ENCODE measurements around the gene SLC35F1. TPM values are rescaled to one million over a fixed set of nuclear protein-coding genes. Genes with fewer than 3 reads are reported as not detected.

Gene SLC35F1
- polyA plus RNA-seq, 1 donor from 2014 or later: 35.1 TPM

GRCh38 chr6:118305081-118305480 is 398.0 kb downstream of the SLC35F1 start:
- TF ChIP-seq RAD21 (conservative IDR thresholded peaks at IDR 0.05): no peak
- TF ChIP-seq REST (IDR thresholded peaks at IDR 0.05; ENCODE audit: borderline replicate concordance): no peak
- no peak for TF ChIP-seq TAF1 (IDR thresholded peaks at IDR 0.05; ENCODE audit: low read depth)
- TF ChIP-seq EZH2 (IDR thresholded peaks at IDR 0.05; ENCODE audit: borderline replicate concordance, insufficient read depth, low read length, poor library complexity, severe bottlenecking): no peak
- no peak for TF ChIP-seq SMC3 (conservative IDR thresholded peaks at IDR 0.05; ENCODE audit: poor library complexity)
- TF ChIP-seq POLR2AphosphoS5 (IDR thresholded peaks at IDR 0.05): no peak
- no peak for TF ChIP-seq MXI1 (conservative IDR thresholded peaks at IDR 0.05; ENCODE audit: poor library complexity, severe bottlenecking)
- no peak for TF ChIP-seq EP300 (conservative IDR thresholded peaks at IDR 0.05; ENCODE audit: poor library complexity, severe bottlenecking)
- TF ChIP-seq CTCF (IDR thresholded peaks at IDR 0.05; ENCODE audit: poor library complexity, severe bottlenecking): no peak

GRCh38 chr6:118306392-118307238 is 399.6 kb downstream of the SLC35F1 start:
- peak overlapping the region; percentile 80 for H3K27ac ChIP-seq (ENCODE audit: low read length)
- TF ChIP-seq MXI1 (conservative IDR thresholded peaks at IDR 0.05; ENCODE audit: poor library complexity, severe bottlenecking) (no peak), RAD21 (conservative IDR thresholded peaks at IDR 0.05) (no peak), EZH2 (IDR thresholded peaks at IDR 0.05; ENCODE audit: borderline replicate concordance, insufficient read depth, low read length, poor library complexity, severe bottlenecking) (no peak), CTCF (IDR thresholded peaks at IDR 0.05; ENCODE audit: poor library complexity, severe bottlenecking) (no peak), REST (IDR thresholded peaks at IDR 0.05; ENCODE audit: borderline replicate concordance) (peak; percentile 33), SMC3 (conservative IDR thresholded peaks at IDR 0.05; ENCODE audit: poor library complexity) (no peak), EP300 (conservative IDR thresholded peaks at IDR 0.05; ENCODE audit: poor library complexity, severe bottlenecking) (peak; percentile 60), POLR2AphosphoS5 (IDR thresholded peaks at IDR 0.05) (peak; percentile 51), TAF1 (IDR thresholded peaks at IDR 0.05; ENCODE audit: low read depth) (no peak)

More at GRCh38 chr6:118305081-118305480, 398.0 kb downstream of the SLC35F1 start:
- Histone ChIP-seq H4K20me1 (ENCODE audit: insufficient read depth) (no peaks in the 10 kb centered on the region), H3K27me3 (ENCODE audit: insufficient read depth, low read depth, low read length) (no peaks in the 10 kb centered on the region), H3K9ac (ENCODE audit: low read length) (no peak overlapping the region), H3K27ac (ENCODE audit: low read length) (no peak overlapping the region), H3K4me2 (ENCODE audit: low read length) (no peak overlapping the region), H3K9me2 (ENCODE audit: insufficient read depth, low read length) (no peaks in the 10 kb centered on the region), H3K79me2 (replicated peaks; ENCODE audit: insufficient read depth, low read length) (no peaks in the 10 kb centered on the region), H3F3A (ENCODE audit: insufficient read depth, low read length, poor library complexity, severe bottlenecking) (peaks cover 7% of the 10 kb centered on the region), H3K9me3 (ENCODE audit: low read length) (no peaks in the 10 kb centered on the region), H2AFZ (ENCODE audit: low read depth, low read length) (no peak overlapping the region), H3K36me3 (ENCODE audit: insufficient read depth, low read length) (no peaks in the 10 kb centered on the region), H3K4me3 (ENCODE audit: low read length) (no peak overlapping the region)

More at GRCh38 chr6:118306392-118307238, 399.6 kb downstream of the SLC35F1 start:
- Histone ChIP-seq H2AFZ (ENCODE audit: low read depth, low read length) (no peak overlapping the region), H3K27me3 (ENCODE audit: insufficient read depth, low read depth, low read length) (no peaks in the 10 kb centered on the region), H3K36me3 (ENCODE audit: insufficient read depth, low read length) (no peaks in the 10 kb centered on the region), H3K4me2 (ENCODE audit: low read length) (peak overlapping the region; percentile 38), H3K4me3 (ENCODE audit: low read length) (peak overlapping the region; percentile 43), H3K9me3 (ENCODE audit: low read length) (no peaks in the 10 kb centered on the region), H3K9me2 (ENCODE audit: insufficient read depth, low read length) (no peaks in the 10 kb centered on the region), H4K20me1 (ENCODE audit: insufficient read depth) (no peaks in the 10 kb centered on the region), H3F3A (ENCODE audit: insufficient read depth, low read length, poor library complexity, severe bottlenecking) (peaks cover 7% of the 10 kb centered on the region), H3K9ac (ENCODE audit: low read length) (peak overlapping the region; percentile 43), H3K79me2 (replicated peaks; ENCODE audit: insufficient read depth, low read length) (no peaks in the 10 kb centered on the region)

Measured in neural cell (in vitro differentiated cells).